ENCODE results near the gene QPRT.

- TF ChIP-seq POLR2A (IDR thresholded peaks at IDR 0.05; ENCODE audit: low read depth, low read length) (no peak), CTCF (IDR thresholded peaks at IDR 0.05; ENCODE audit: extremely low read depth in 1 of 2, insufficient read depth in 1 of 2, low read depth in 1 of 2, low read length in 2 of 2) (no peak), FOS (IDR thresholded peaks at IDR 0.05; ENCODE audit: borderline replicate concordance, insufficient read depth, low read length) (no peak), EZH2 (IDR thresholded peaks at IDR 0.05; ENCODE audit: borderline replicate concordance, low read depth, low read length, severe bottlenecking) (no peak), MYC (IDR thresholded peaks at IDR 0.05; ENCODE audit: low read depth, low read length) (no peak), POLR2AphosphoS5 (IDR thresholded peaks at IDR 0.05; ENCODE audit: insufficient read depth, low read depth, low read length) (no peak), MAX (IDR thresholded peaks at IDR 0.05; ENCODE audit: insufficient read depth, insufficient read length) (no peak), JUN (IDR thresholded peaks at IDR 0.05; ENCODE audit: borderline replicate concordance, insufficient read depth, insufficient read length, low read depth) (no peak), GATA2 (IDR thresholded peaks at IDR 0.05; ENCODE audit: insufficient read depth, insufficient read length, low read depth, low read length) (no peak)
Measured at GRCh38 chr16:29744541-29745101, 65.6 kb downstream of the QPRT start.

All from endothelial cell of umbilical vein (primary cell).